Measurements from ENCODE around the gene ART3. TPM values are rescaled to one million over a fixed set of nuclear protein-coding genes. Genes with fewer than 3 reads are reported as not detected.

Gene ART3
- total and polyA plus RNA-seq, 2 of the 8 experiments (the other 6 are each of a cell fraction or from before 2014, with no cell fraction given) = 0.21 to 0.63 TPM

- H2BK20ac ChIP-seq (ENCODE audit: low read length) = no peak overlapping the region
- H4K20me1 ChIP-seq (replicated peaks in 1 of 2; ENCODE audit: control insufficient read depth in 1 of 2, insufficient read depth in 2 of 2, low read length in 2 of 2) = no peaks in the 10 kb centered on the region
- H4K91ac ChIP-seq (replicated peaks; ENCODE audit: insufficient read length, low read length) = no peak overlapping the region
- no peak overlapping the region for H3K56ac ChIP-seq (replicated peaks; ENCODE audit: insufficient read length, low read depth, low read length)
- H3K79me1 ChIP-seq (ENCODE audit: low read depth, low read length) = no peaks in the 10 kb centered on the region
- no peak overlapping the region for H2BK5ac ChIP-seq (ENCODE audit: low read depth, low read length)
- no peak overlapping the region for H3K4me3 ChIP-seq (ENCODE audit: extremely low read depth in 1 of 4, insufficient read depth in 2 of 4, low read depth in 3 of 4, low read length in 4 of 4)
- no peaks in the 10 kb centered on the region for H3K79me2 ChIP-seq (ENCODE audit: control insufficient read depth in 1 of 2, insufficient read depth in 2 of 2, low read length in 2 of 2)
- no peak overlapping the region for H4K8ac ChIP-seq (ENCODE audit: extremely low read depth, insufficient read depth, low read length)
- CTCF ChIA-PET (ENCODE audit: partially characterized antibody) = interaction anchor here (0.7 to 1.7 kb wide), 5 partner anchors 9 to 102 kb away, joined by 3 to 9 read pairs (median 4); no protein-coding TSS in a partner anchor
- no peak for DNase-seq (ENCODE audit: low read depth in 1 of 2, low spot score in 2 of 2)
- H3K18ac ChIP-seq (ENCODE audit: extremely low read depth, low read length) = no peak overlapping the region
- H3K4me2 ChIP-seq (ENCODE audit: insufficient read depth in 1 of 2, low read depth in 2 of 2, low read length in 2 of 2) = no peak overlapping the region
- H4K5ac ChIP-seq (ENCODE audit: insufficient read length, low read depth, low read length) = no peak overlapping the region
- no peak overlapping the region for H2BK12ac ChIP-seq (ENCODE audit: low read depth, low read length)
- peaks cover 0 to 3% (median under 1%) of the 10 kb centered on the region in 4 experiments; a peak in 2 of 7 replicates for H3K4me1 ChIP-seq (replicated peaks in 1 of 4; ENCODE audit: control insufficient read depth in 3 of 4, insufficient read depth in 4 of 4, low read length in 3 of 4)
- H3K14ac ChIP-seq (ENCODE audit: insufficient read length) = no peak overlapping the region
- no peaks in the 10 kb centered on the region for H3K23me2 ChIP-seq (ENCODE audit: low read depth, low read length)
- H2BK15ac ChIP-seq (ENCODE audit: low read length) = no peak overlapping the region
- no peaks in the 10 kb centered on the region for H3K36me3 ChIP-seq (ENCODE audit: control insufficient read depth in 2 of 4, insufficient read depth in 4 of 4, low read length in 3 of 4)
- H2AFZ ChIP-seq (ENCODE audit: low read length) = no peak overlapping the region
- no peaks in the 10 kb centered on the region for H3K9me3 ChIP-seq (ENCODE audit: insufficient read depth in 2 of 2, low read depth in 1 of 2, low read length in 1 of 2)
- H3K9ac ChIP-seq (replicated peaks in 1 of 4; ENCODE audit: extremely low read depth in 1 of 4, low read depth in 3 of 4, low read length in 3 of 4) = no peak overlapping the region
- H2BK120ac ChIP-seq (replicated peaks; ENCODE audit: low read depth, low read length) = no peak overlapping the region
- 90% methylated on average over 4 of the region's 4 CpGs; no CpG with 5 or more reads in 1 of the 2 experiments for WGBS, 2 experiments (ENCODE audit: extremely low coverage in 1 of 2, insufficient coverage in 1 of 2, insufficient read length in 1 of 2, insufficient replicate concordance in 2 of 2, low coverage in 1 of 2, low lambda C conversion rate in 2 of 2, missing lambda C conversion rate in 1 of 2)
- POLR2A ChIA-PET (ENCODE audit: partially characterized antibody) = interaction anchor here (1.3 kb wide), 1 partner anchor 87 kb away, joined by 3 read pairs; the partner anchor contains the start of gene SDAD1
- no peak overlapping the region for H2AK5ac ChIP-seq (ENCODE audit: low read depth, low read length)
- TF ChIP-seq E2F6 (IDR thresholded peaks at IDR 0.05) (no peak), TCF12 (IDR thresholded peaks at IDR 0.05; ENCODE audit: low read depth, low read length) (no peak)
- no peak overlapping the region for H3K4ac ChIP-seq (replicated peaks; ENCODE audit: insufficient read length, low read depth, low read length)
- no peak overlapping the region for H3K27ac ChIP-seq (ENCODE audit: low read depth, low read length)
- H3K23ac ChIP-seq (ENCODE audit: insufficient read length) = no peak overlapping the region
- FAIRE-seq = no peak
- no peaks in the 10 kb centered on the region for H3K27me3 ChIP-seq (replicated peaks in 1 of 4; ENCODE audit: control insufficient read depth in 3 of 4, extremely low read depth in 1 of 4, insufficient read depth in 3 of 4, low read length in 3 of 4)
Measured at GRCh38 chr4:76078033-76078613, 3.6 kb downstream of the ART3 start.
